ENCODE data around the gene RPL36A. TPM values are rescaled to one million over a fixed set of nuclear protein-coding genes. Genes with fewer than 3 reads are reported as not detected.

RPL36A gene
- total and polyA plus RNA-seq, 4 donors, result 123 to 519 (median 379) TPM

GRCh38 chrX:101349193-101349562, 41.6 kb upstream of the RPL36A start (continued):
- TF ChIP-seq, protein P1, sequence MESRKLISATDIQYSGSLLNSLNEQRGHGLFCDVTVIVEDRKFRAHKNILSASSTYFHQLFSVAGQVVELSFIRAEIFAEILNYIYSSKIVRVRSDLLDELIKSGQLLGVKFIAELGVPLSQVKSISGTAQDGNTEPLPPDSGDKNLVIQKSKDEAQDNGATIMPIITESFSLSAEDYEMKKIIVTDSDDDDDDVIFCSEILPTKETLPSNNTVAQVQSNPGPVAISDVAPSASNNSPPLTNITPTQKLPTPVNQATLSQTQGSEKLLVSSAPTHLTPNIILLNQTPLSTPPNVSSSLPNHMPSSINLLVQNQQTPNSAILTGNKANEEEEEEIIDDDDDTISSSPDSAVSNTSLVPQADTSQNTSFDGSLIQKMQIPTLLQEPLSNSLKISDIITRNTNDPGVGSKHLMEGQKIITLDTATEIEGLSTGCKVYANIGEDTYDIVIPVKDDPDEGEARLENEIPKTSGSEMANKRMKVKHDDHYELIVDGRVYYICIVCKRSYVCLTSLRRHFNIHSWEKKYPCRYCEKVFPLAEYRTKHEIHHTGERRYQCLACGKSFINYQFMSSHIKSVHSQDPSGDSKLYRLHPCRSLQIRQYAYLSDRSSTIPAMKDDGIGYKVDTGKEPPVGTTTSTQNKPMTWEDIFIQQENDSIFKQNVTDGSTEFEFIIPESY (IDR thresholded peaks at IDR 0.05), result no peak
- TF ChIP-seq NR2F2 (IDR thresholded peaks at IDR 0.05) (no peak), RAD21 (IDR thresholded peaks at IDR 0.05) (no peak)

GRCh38 chrX:101357166-101357795, 33.5 kb upstream of the RPL36A start:
- TF ChIP-seq, protein P2, sequence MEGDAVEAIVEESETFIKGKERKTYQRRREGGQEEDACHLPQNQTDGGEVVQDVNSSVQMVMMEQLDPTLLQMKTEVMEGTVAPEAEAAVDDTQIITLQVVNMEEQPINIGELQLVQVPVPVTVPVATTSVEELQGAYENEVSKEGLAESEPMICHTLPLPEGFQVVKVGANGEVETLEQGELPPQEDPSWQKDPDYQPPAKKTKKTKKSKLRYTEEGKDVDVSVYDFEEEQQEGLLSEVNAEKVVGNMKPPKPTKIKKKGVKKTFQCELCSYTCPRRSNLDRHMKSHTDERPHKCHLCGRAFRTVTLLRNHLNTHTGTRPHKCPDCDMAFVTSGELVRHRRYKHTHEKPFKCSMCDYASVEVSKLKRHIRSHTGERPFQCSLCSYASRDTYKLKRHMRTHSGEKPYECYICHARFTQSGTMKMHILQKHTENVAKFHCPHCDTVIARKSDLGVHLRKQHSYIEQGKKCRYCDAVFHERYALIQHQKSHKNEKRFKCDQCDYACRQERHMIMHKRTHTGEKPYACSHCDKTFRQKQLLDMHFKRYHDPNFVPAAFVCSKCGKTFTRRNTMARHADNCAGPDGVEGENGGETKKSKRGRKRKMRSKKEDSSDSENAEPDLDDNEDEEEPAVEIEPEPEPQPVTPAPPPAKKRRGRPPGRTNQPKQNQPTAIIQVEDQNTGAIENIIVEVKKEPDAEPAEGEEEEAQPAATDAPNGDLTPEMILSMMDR (IDR thresholded peaks at IDR 0.05; ENCODE audit: low read depth, low read length, missing input control), result peak; percentile 13
- no peak for TF ChIP-seq MAX (IDR thresholded peaks at IDR 0.05)
- no peak for TF ChIP-seq YY1 (IDR thresholded peaks at IDR 0.05)
- H3K27me3 ChIP-seq (ENCODE audit: control insufficient read depth in 4 of 4, insufficient read depth in 4 of 4, low read length in 3 of 4), result no peaks in the 10 kb centered on the region
- peaks cover 0 to 2% (median 0%) of the 10 kb centered on the region in 4 donors for H3K36me3 ChIP-seq (ENCODE audit: control insufficient read depth in 4 of 4, insufficient read depth in 3 of 4, low read depth in 1 of 4, low read length in 3 of 4)
- no peak overlapping the region for H3K4me3 ChIP-seq (ENCODE audit: low read depth in 1 of 3, low read length in 3 of 3)
- H3K27ac ChIP-seq (ENCODE audit: low read depth in 1 of 2, low read length in 2 of 2), result no peak overlapping the region
- H3K4me1 ChIP-seq (ENCODE audit: control insufficient read depth in 4 of 4, insufficient read depth in 4 of 4, low read length in 3 of 4), result no peaks in the 10 kb centered on the region
- H3K9me3 ChIP-seq (ENCODE audit: control insufficient read depth in 4 of 4, low read length in 3 of 4), result no peaks in the 10 kb centered on the region
- 55% methylated on average over 5 of the region's 5 CpGs for WGBS
- DNase-seq (ENCODE audit: low spot score), result no peak
- no peak overlapping the region for H3K9ac ChIP-seq (ENCODE audit: low read depth in 1 of 2, low read length in 2 of 2)

DNA sequence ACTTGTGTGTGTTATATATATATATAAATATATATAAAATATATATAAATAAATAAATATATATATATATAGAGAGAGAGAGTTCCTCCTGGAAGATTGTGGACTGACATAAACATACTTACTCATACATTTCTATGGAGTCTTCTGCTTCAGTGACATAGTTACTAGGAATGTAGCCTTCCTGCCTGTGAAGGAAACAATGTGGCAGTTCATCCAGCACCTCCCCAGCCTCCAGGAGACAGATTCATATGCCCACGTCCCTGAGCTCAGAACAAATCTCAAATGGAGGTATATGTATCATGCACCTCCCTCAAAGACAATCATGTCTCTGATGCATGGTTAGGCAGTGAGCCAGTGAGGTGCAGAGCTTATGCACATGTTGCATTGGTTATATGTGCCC, 30.8 kb upstream of the RPL36A start:
- no peak for DNase-seq (ENCODE audit: low spot score)
- Histone ChIP-seq H3K4me1 (ENCODE audit: control insufficient read depth in 4 of 4, insufficient read depth in 4 of 4, low read length in 3 of 4) (no peaks in the 10 kb centered on the region), H3K27ac (ENCODE audit: low read depth in 1 of 2, low read length in 2 of 2) (no peak overlapping the region), H3K27me3 (ENCODE audit: control insufficient read depth in 4 of 4, insufficient read depth in 4 of 4, low read length in 3 of 4) (no peaks in the 10 kb centered on the region), H3K36me3 (ENCODE audit: control insufficient read depth in 4 of 4, insufficient read depth in 3 of 4, low read depth in 1 of 4, low read length in 3 of 4) (peaks cover 0 to 2% (median 0%) of the 10 kb centered on the region in 4 donors), H3K9me3 (ENCODE audit: control insufficient read depth in 4 of 4, low read length in 3 of 4) (no peaks in the 10 kb centered on the region), H3K4me3 (ENCODE audit: low read depth in 1 of 3, low read length in 3 of 3) (no peak overlapping the region), H3K9ac (ENCODE audit: low read depth in 1 of 2, low read length in 2 of 2) (no peak overlapping the region)
- WGBS, result 83% methylated on average over 1 of the region's 1 CpG
- TF ChIP-seq FOXA2 (IDR thresholded peaks at IDR 0.05) (no peak), FOXA1 (IDR thresholded peaks at IDR 0.05) (no peak), ATF3 (IDR thresholded peaks at IDR 0.05) (no peak), MAX (IDR thresholded peaks at IDR 0.05) (no peak), TAF1 (conservative IDR thresholded peaks at IDR 0.05) (no peak), HNF4A (conservative IDR thresholded peaks at IDR 0.05) (no peak), HNF4G (IDR thresholded peaks at IDR 0.05) (no peak), EGR1 (IDR thresholded peaks at IDR 0.05; ENCODE audit: low read depth in 2 of 2) (no peak), YY1 (IDR thresholded peaks at IDR 0.05) (no peak), GABPA (IDR thresholded peaks at IDR 0.05 in 1 of 2, conservative IDR thresholded peaks at IDR 0.05 in 1 of 2) (no peak), SP1 (IDR thresholded peaks at IDR 0.05) (no peak), JUND (IDR thresholded peaks at IDR 0.05) (no peak), RXRA (IDR thresholded peaks at IDR 0.05) (no peak), REST (IDR thresholded peaks at IDR 0.05) (no peak)
- TF ChIP-seq, protein P1 (IDR thresholded peaks at IDR 0.05), result no peak
- TF ChIP-seq, protein P2 (IDR thresholded peaks at IDR 0.05; ENCODE audit: low read depth, low read length, missing input control), result no peak

All from liver (tissue), 9 donors.